ENCODE data around the gene COL23A1.

The COL23A1 gene

DNA sequence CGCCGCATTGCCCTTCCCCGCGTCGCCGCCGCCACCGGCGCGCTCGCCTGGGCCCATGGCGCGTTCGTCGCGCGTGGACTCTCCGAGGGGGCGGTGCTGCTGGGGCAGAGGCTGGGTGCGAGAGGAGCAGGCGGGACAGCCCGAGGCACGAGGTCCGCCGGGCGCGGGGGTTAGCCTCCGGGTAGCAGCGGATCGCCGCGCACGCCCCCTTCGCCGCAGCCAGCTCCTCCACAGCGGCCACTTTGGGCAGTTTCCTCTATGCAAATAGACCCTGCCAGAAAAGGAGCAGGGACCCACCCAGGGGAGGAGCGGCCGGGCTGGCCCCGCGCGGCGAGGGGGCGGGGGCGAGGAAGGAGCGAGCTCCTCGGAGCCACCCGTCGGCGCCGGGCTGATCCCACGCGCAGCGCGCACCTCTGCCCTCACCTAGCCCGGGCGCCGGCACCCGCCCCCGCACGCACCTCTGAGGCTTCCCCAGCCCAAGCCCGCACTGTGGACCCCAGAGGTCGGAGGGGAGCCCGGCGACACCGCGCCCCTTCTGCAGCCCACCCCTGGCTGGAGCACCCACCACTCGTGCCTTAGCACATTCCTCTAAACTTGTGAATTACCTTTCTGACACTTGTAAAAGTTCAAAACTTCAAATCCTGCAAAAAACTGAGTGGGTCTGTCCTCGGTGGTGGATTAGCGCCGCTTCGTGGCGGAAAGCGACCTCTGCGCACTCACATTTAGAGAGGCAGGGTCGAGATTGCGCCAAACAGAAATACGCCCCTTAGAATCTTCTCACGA is at the start of gene COL23A1:
Gene COL23A1 (minus strand): TSS at position 253 of the 783 bp plus-strand sequence.
- peak; percentile 14 to 28 for DNase-seq

DNA sequence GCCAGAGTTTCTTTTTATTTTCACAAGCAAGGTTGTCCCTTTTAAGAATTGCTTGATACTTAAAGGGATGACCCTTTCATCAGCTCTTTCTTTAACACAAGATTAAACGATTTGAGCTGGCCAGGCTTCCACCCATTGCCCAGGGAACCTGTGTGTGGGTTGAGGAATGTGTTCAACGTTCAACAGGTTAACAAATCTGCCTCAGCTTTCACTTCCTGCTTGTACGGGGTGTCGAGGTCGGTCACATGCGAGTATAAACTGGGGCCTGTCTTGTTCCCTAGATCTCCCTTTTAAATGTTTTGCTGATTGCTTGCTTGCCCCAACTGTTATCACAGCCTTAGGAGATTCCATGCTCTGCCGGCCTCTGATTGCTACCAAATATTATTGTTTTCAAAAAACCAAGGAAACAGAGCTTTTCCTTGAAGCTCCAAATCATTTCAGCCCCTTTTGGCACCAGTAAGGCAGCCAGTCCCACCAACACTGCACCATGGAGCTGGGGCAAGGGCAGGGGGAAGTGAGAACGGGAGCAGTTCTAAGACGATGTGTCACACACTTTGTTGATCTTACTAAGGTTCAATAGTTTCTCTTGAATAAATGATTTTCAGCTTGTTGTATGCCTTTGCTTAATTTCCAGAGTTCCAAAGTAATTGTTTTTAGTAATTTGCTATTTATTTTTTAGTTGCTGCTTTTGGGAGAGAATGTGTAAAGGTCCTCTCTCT is 47.3 kb upstream of the COL23A1 start:
- DNase-seq = no peak

DNA sequence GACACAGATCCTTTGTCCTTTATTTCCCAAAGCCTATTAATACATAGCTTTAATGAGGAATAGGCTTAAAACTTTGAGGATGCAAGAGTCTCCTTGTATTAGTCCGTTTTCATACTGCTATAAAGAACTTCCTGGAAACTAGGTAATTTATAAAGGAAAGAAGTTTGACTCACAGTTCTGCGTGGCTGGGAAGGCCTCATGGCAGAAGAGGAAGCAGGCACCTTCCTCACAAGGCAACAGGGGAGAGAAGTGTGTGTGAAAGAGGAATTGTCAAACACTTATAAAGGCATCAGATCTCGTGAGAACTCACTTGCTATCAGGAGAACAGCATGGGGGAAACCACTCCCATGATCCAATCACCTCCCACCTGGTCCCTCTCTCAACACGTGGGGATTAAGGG is 42.1 kb upstream of the COL23A1 start:
- no peak for DNase-seq

DNA sequence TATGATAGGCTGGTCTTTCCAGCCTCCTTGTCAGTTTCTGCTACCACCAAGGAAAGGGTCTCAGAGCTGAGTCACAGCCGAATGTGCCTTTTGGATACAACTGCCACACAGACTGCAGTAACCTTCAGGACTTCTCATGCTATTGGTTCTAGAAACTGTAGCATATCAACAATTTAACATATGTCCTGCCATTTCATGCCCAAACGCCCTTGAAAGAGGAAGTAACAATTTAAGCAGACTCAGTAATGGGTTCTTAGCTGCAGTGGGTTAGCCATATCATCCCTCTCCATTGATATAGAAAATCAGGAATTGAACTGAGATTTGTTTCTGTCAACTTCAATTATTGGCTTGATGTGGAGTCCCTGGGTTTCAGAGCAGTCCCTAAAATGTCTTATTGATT is 40.8 kb upstream of the COL23A1 start:
- no peak for DNase-seq

DNA sequence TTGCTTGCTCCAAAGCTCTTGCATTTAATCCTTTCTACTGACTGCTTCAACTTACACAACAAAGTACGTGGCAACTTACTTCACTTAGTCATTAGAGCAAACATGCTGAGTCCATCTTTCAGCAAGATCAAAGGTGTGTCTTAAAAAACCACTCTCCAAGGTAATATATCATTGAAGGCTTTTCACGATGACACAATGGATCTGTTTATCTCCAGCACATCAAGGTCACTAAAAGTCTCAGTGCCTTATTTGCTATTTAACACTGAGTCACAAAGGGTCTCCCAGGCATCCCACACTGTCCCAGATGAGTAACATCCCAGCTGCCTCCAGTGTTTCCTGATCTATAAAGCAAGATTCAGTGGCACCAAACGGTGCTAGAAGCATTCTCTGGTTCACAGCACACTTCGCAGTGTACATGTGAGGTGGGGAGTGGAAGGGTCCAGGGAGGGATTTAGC is 40.3 kb upstream of the COL23A1 start:
- DNase-seq = no peak

DNA sequence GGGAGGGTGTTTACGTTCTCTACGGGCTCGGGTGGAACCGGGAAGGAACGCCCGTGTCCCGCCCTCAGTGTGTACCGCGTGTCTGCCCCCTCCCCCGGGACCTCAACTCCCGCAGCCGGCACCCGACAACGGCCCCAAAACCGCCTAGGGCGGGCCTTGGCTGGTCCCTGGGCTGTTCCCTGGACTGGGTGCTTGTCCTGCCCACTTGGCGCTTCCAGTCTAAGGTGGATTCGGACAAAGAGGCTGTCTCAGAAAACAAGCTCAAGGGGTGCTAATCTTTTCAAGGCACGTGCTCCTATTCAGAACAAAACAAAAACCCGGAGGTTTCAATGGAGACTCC is 37.0 kb upstream of the COL23A1 start:
- DNase-seq = no peak

DNA sequence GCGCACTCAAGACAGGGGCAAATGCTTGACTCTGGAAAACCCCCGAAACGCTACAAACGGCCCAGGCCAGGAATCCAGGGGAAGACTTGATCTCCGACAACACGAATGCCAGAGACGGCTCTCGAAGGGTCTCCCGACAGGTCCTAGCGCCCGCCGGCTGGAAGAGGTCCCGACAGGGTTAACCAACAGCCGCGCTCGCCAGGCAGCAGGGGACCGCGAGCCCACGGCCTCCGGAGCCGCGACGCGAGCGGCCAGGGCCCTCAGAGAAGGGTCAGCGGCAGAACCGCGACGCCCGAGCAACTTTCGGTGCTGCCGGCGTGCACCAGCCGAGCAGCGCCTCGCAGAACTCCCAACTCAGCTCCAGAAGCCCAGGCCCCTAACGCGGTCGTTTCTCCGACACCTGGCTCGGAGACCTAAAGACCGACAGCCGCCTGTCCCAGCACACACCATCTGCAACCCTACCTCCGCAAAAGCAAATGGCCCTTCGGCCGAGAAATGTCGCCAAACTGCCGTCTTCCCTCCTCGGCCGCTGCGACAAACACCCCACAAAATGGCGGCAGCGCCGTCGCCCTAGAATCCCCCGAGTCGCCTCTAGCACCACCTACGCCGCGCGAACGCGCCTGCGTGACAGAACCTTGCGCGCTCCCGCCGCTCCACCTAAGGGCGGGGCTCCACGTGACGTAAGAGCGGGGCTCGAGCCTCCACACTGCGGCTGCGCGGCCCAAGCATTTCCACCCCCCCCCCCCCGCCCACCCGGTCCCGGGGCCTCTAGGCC is 36.5 kb upstream of the COL23A1 start, which contains the start of gene CLK4:
Gene CLK4 (minus strand): TSS at position 567 of the 775 bp plus-strand sequence. CDS start 3,634 bp downstream, outside the sequence.
- peak; percentile 96 to 98 for DNase-seq

DNA sequence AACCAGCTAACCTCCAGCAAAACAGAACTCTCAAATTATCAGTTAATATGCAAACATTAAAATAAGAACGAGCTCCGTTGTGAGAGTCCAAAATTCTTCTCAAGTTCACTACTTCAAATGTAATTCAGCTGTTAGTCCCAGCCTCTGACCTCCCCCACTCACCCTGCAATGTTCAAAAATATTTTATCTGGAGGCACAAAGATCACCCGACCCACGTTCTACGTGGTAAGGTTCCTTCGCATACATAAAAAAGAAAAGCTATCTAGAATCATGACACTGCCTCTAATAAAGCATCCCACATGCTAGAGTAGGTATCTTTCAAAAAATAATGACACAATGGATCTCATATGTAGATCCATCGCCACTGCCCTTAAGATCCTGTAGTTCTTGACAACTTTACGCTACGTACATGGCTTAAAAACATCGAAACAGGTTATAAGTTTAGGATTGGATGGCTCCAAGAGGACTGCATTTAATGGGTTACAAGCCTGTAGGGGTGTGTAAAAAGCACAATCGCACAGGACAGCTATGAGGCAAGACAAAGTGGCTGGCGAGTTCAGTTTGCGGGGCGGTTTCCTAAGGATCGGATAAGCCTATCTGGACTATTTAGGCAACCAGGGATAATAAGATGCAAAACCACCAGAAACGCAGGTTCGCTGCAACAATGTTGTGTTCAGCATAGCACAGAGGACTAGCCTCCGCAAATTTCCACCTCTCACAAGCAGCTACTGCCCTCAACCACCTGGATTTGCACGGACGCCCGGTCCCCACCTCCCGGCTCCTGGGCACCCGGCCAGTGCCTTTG is 35.7 kb upstream of the COL23A1 start:
- no peak for DNase-seq

DNA sequence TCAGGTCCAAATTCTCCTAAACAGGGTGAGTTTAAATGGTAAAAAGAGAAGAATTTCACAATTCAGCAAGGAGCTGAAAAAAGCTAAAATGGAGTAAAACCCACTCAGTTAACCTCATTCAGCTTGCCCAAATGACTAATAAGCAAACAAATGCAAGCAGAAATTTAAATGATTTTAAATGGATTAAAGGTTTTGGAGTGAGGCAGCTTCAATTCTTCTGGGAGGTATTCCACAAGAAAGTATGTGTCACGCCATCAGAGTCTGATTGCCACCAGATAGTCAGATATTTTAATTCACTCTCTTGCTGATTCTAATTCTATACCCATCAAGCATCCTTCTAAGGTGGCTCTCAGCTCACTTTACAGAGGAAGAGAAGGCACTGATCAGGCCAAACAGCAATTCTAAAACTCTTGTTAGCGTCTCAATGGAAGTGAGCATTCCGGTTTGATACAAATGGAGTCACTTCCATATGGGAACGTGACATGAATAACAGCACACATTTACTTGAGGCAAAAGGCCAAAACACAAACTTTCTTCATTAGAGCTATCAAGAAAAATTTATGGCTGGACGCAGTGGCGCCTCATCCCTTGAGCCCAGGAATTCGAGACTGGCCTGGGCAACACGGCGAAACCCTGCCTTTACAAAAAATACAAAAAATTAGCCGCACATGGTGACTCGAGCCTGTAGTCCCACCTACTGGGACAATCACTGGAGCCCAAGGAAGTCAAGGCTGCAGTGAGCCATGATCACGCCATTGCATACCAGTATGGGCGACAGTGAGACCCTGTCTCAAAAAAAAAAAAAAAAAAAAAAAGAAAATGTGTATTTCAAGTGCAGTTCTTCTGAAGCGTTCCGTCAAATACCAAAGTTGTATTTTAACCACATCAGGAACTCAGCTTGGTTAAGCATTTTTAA is 34.7 kb upstream of the COL23A1 start:
- no peak for DNase-seq

DNA sequence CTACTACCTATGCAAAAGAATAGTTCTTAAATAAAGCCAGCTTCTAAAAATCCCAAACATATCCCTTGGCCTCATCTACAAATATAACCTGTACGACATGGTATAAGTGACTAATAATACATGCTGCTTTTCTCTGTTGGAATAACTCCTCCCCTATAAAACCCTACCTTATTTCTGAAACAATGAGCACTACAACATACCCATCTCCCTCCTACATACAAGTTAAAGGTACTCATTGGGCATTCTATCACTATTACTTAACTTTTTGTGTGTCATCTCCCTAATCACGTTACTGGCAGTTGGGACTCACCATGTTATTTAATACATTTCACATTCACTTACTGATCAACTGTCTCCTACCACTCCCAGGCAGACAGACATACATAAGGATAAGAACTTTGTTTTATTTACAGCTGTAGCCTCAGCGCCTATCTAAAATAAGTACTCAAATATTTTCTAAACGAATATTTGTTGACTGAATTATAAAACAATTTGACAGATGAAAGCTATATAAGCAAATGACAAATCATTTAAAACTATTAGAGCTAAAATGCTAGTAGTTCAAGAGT is 32.6 kb upstream of the COL23A1 start:
- no peak for DNase-seq

DNA sequence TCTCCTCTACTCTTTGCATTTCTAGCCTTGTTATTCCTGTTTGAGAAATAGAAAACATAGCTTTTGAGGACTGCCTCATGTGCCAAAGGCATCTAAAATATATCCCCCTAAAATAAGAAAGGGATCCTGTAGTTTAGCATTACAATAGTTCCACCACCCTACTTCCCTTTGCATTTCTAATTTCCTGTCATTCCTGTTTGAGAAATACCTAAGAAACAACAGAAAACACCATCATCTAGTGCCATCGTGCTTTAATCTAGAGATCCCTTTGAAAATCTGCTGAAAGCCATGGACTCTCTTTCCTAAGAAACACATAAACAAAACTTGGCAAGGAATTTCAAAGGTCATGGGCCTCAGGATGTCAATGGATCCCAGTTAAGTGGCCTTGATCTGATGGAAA is 29.2 kb upstream of the COL23A1 start:
- no peak for DNase-seq

DNA sequence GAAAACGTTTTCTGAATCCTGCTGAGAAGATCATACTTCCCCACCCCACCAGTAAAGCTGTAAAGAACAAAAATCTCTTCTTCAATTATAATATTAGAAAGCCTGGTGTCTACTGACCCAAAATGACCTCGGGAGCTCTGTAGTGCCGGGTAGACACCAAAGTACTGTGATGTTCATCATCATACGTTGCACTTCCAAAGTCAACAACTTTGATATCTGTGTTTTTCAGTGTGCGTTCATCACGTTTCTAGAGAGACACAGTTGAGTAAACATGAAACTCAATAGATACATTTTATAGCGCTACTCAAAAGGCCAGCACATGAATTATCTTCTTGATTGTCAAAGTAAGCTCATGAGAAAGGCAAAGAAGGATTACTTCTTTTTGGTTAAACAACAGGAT is 22.1 kb upstream of the COL23A1 start:
- no peak for DNase-seq

DNA sequence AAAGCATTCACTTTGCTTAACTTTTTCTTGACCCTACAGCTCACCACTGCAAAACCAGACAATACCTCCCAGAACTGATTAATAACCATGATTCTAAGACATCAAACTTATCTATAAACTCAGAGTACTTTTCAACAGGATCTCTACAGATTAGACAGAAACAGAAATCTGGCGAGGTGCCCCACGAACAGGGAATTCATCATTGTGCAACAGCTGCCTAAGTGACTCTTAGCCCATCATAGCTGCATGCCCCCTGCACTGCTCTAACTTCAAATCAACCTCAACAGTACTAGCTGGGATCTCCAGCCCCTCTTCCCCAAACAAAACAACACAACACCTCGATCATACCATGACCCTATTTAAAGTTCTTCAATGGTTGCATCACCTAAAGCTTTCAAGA is 16.1 kb upstream of the COL23A1 start:
- no peak for DNase-seq

DNA sequence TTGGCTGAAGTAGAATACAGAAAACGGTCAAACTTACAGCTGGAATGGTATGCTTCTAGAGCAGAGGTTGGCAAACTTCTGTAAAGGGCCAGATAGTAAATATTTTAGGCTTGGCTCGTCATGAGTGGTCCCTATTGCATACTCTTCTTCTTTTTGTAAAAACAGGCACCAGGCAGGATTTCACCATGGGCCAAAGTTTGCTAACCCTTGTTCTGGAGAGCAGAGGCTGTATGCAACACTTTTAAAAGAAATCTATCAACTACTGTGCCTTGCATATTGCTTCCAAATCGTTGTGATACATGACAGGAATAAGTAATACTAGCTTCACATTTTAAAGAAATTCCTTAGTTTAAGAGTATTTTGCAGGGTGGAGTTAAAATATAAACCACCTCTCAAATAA is 15.6 kb upstream of the COL23A1 start:
- no peak for DNase-seq

DNA sequence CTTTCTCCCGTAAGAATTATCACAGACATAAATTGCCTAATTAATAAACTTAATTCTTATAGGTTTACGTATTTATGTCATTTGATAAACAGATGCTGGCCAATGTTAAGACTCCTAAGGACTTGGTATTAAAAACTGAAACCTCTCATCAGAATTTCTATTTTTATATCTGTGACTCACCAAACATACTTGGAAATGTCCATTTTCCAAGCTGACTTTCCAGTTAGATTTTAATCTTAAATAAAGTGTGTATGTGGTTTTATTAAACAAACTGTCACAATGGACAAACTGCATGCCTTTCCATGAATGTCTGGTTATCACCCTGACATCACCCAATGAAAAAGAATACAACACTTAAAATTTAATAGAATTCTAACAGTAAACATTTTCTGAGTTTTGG is 12.6 kb upstream of the COL23A1 start:
- no peak for DNase-seq

DNA sequence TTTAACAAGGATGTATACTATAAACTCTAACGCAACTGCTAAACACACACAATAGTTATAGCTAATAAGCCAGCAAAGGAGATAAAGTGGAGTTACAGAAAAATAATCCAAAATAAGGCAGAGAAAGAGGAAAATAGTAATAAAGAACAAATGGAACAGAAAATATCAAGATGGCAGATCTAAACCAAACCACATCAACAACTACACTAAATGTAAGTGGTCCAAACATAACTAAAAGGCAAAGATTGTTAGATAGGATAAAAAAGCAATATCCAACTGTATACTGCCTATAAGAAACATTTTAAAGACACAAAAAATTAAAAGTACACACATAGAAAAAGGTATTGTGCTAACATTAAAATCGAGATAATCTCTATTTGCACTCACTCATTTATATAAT is 5.6 kb upstream of the COL23A1 start:
- no peak for DNase-seq

DNA sequence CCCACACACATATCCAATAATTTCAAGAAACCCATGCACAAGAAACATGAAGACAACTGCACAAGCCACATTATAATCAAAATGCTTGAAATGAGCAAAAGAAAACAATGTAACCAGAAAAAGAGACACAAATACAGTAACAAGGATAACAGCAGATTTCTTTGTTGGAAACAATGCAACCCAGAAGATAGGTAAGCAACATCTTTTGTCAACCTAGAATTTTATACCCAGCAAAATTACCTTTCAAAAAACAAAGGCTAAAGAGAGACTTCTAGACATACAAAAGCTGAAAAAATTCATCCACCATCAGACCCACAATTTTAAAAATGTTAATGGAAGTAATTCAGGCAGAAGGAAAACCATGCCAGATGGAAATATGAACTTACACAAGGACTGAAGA is 5.0 kb upstream of the COL23A1 start:
- DNase-seq = no peak

DNA sequence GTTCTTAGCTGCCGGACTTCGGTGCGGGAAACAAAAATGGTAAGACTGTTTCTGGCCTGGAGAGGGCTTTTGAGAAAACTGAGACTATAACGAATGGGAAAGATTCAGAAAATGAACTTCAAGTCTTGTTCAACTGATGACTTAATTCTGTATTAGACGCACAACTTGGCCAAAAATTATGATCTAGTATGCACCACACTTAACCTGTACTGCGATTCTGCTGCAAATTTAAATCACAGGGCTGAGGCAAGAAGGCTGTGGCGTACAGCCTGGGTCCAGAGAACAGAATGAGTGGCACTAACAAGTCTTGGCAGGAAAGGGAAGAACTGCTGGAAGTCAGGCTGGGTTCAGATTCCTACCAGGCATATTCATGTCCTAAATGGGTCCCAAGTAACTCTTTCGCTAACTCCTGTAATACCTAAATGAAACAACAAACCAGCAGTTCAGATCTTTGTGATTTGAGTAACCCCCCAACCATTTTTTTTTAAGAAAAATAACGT is 781 bp upstream of the COL23A1 start:
- DNase-seq = no peak

DNA sequence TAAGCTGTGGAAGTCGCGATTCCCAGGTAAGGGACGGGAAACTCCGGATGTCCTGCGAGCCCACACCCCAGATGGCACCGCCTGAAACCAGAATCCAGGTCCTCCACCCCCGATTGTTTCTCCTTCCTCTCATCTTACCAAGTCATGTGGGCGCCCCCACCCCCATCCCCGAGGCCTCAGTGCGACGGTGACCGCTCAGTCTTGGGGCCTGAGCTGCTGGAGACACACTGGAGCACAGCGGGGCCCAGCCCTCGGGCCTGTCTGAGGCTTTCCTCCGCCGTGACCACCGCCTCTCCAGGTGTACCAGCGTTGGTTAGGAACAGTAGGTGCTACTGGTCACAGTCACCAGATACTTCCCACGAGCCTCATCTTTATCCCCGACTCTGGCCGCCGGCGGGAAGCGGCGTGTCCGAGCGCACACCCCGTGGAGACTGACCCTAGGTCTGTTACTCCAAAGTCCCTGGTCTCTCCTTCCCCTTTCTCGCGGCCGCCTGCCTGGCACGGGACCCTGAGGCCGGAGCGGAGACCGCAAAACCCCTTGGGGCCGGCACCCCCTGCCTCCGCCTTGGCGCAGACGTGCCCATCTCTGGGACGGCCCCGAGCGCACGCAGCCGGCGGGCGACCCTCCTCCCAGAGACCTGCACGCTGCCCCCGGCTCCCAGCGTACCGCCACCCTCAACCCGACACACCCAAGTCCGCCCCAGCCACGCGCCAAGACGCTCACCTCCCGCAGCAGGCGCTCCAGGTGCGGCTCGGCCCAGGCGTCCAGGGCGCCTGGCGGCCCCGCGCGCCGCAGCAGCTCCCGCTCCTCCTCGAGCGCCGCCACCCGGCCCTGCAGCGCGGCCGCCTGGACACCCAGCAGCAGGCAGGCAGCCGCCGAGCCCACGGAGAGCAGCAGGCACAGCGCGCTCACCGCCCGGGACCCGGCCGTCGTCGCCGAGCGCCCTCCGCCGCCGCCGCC is 733 bp downstream of the COL23A1 start:
- no peak for DNase-seq

DNA sequence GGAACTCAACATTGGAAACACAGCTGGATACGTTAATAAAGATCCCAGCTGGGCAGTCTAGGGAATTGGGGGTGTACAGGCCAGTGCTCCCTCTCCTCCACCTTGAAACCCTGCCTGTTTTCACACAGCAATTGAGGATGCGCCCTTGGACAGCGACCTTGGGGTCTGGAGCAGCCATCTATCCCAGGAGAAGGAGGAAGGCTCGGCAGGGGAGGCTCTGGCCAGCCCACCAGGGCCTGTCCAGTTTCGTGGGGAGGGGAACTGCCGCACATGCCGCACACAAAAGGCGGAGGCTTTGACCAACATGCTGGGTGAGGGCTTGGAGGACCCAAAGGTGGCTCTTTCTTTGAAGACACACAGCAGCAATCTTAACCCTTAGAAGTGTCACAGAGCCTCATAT is 1.4 kb downstream of the COL23A1 start:
- DNase-seq = no peak
